Stimulated activated CD8-positive, alpha-beta memory T cell treated with anti-CD3 and anti-CD28 coated beads, Interleukin-15, amount 100 ng/mL, for 1 hour (primary cell): Measurements from ENCODE around the gene MYPN.
"Not testable (repeated sequence)": the region's sequence is repeated elsewhere in the genome, so short reads cannot be mapped to it uniquely, and the experiment has no call there.

Experiments used
- DNase-seq: peaks from one replicate; pipeline ENCODE4 v3.0.0-alpha.2; 2020; ENCODE audit warnings: low read depth

Gene MYPN

DNA sequence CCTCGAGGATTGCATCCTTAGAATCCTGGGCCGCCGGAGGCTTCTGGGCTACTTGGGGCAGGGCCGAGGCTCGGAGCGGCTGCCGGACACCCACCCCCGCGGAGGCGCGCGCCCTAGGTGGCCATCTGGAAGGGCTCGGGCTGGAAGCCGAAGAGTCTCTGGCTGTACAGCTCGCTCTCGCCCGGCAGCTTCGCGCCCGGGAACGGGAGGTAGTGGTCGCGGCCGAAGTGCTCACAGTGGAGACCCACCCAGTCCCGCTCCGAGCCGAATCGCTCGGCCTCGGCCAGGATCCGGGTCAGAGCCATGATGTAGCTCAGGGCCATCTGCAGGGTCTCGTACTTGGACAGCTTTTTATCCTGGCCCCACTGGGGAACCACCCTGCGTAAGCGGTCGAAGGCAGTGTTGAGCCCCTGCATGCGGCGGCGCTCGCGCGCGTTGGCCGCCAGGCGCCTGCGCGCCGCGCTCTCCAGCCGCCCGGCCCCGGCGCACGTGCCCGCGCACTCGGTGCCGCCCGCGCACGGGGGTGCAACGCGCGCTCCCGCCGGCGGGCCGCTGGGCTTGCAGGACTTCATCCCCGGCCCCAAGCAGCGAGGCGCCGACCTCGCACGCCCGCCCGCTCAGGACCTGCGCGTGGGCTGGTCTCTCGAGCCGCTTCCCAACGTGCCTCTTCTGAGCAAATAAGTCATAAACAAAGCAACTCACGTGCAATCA is 122.0 kb downstream of the MYPN start:
- DNase-seq = no peak

DNA sequence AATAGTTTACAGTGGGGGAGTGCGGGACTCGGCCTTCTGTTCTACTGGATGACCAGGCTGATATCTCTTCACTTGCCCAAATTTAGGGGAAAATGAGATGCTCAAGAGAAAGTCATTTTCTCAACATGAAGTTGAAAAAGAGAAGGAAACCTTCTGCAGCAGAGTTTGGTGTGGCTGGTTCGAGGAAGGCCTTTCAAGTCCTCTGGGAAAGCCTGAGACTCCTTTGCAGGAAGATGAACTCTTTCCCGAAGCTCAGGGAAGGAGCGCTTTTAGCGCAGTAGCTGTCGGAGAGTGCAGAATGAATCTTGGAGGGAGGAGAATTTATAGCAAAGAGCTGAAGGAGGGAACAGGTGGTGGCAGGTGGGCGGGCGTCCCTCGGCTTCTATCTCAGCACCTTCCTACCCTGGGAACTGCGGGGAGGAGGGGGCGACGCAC is 122.5 kb downstream of the MYPN start, which contains the start of gene ATOH7:
Gene ATOH7 (minus strand): TSS at position 297 of the 435 bp plus-strand sequence. CDS start 436 bp downstream, outside the sequence.
- no peak for DNase-seq

DNA sequence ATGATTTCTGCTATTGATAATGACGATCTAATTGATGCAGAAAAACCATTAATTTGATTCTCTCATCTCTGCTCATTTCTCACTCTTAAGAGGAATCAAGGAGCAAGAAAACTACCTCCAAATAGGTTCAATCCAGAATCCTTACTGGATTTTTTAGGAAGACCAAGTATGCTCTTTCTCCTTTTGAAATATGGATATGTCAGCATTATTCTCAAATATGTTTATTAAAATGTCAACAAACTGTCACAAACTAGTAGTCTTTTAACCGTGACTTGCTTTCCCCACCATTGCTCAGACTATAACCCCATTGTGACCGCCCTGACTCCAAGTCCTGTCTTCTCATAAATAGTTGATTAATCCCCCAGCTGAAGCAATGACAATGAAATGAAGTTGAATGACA is 123.8 kb downstream of the MYPN start:
- DNase-seq = no peak

DNA sequence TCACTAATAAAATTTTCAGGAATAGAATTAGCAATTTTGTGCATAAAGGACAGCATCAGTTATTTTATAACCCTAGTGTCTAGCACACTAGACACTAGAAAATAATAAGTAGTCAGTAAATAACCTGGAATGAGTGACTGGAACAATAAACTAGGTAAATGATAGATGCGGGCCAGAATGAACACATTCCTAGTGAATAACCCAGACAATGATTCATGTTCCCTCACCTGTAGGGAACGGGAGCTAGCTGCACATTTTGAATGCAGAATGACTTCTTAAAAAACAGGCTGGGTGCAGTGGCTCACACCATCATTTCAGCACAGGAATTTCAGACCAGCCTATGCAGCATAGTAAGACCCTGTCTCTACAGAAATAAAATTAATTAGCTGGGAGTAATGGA is 125.8 kb downstream of the MYPN start:
- no peak for DNase-seq

DNA sequence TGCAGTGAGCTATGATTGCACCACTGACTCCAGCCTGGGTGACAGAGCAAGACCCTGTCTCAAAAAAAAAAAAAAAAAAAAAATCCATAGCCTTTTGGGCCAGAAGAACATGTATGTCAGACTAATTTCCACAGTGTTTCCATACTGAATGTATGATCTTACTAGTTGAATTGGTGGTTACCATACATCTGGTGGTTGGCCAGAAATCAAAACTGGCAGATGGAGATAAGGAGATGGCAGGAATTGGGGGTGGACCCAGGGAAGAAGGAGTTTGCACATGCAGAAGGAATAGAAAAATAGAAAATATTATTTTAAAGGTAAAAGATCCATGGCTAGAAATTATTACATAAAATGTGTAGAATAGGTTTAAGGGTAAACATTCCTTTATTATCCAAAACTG is 126.3 kb downstream of the MYPN start:
- no peak for DNase-seq

DNA sequence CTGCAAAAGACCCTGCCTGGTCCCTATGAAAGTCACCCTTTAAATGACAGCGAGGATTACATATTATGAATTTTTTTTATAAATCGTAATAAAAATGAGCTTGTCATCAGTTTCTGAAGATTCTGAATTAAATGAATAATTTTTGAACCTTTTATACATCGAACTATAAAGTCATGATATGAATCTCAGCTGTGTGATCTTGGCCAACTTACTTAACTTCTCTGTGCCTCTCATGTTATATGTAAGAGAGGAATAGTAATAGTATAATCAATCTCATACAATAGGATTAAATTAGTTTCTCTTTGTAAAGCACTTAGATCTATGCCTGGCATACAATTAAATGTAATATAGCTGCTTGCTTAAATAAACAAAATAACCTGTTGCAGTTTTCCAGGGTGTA is 127.9 kb downstream of the MYPN start:
- no peak for DNase-seq

DNA sequence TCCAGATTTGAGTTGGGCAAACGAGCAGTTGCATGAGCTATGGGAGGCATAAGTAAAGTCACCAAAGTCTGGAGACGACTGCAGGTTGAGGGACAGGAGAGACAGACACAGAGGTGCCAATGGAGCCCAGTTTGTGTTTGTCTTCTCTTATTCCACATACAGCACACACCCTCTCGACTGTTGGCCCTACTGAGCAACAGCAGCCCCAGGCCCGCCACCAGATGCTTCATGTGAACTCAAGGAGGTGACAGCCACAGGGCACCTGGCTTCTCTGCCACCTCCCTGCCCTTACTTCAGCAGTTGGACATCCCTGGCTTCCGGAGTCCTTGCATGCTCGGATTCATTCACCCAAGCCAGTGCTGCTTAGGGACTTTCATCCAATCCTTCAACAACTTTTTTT is 129.1 kb downstream of the MYPN start:
- DNase-seq = no peak

DNA sequence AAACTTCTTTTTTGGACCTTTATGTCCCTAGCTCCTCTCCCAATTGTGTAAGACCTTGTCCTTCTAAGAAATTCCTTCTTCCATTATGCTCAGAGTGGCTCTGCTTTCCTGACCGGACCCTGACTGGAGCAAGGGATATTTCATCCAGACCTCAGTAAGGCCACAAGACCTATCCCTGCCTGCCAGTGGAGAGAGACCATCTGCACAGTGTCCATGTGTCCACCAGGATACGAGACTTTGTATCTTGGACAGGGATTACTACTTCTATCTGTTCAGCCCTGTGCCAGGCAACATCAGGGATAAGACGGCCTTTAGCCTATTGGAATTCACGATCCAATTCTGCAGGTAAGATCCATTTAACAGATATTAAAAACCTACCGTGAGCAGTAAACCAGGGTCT is 129.8 kb downstream of the MYPN start:
- no peak for DNase-seq

DNA sequence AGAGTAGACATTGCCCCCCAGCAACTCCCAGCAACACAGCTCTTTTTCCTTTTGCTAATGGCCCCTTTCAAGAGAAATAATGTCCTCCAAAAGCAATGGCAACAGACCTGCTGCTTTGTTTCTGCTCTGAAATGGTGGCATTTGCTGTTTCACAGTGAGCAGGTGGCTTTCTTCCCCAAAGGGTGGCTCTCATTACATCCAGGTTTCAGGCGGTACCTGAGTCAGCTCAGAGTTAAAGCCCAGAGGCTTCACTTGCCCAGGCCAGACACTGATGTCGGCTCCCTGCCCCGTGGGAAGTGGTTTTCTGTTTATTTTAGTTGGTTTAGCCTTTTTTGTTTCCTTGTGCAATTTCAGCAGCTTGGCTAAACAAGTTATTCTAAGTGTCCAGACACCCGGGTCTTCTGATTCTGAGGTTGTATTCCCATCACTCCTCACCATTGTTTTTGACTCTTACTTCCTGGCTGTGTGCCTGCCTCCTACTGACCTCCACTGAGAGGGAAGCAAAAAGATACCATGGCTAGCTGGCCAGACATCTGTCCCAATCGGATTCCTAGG is 130.4 kb downstream of the MYPN start:
- no peak for DNase-seq

DNA sequence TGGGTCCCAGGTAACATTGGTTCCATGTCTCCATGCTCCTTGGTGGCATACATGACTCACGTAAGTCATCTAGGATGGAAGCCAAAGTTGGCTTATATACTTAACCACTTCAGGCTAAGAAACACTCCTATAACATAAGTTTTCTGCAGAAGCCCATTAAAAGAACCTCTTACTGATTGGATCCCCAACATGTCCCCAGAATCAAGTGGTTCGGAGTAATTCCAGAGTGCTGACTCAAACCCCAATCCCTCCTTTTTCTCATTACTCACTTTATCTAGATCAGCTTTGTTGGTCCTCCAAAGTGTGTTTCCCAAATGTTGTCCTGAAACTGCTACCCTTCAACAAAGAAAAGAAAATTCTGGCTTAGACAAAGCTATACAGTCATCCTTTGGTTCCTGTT is 132.8 kb downstream of the MYPN start:
- no peak for DNase-seq

DNA sequence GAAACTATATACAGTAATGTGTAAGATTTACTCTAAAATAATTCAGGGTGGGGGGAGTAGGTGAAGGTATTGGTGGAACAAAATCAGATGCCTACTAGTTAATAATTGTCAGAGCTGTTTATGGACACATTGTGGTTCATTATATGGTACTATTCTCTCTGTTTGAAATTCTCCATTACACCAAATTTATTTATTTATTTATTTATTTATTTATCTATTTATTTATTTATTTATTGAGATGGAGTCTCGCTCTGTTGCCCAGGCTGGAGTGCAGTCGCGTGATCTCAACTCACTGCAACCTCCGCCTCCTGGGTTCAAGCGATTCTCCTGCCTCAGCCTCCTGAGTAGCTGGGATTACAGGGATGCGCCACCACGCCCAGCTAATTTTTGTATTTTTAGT is 137.1 kb downstream of the MYPN start:
- not testable (repeated sequence) for DNase-seq

DNA sequence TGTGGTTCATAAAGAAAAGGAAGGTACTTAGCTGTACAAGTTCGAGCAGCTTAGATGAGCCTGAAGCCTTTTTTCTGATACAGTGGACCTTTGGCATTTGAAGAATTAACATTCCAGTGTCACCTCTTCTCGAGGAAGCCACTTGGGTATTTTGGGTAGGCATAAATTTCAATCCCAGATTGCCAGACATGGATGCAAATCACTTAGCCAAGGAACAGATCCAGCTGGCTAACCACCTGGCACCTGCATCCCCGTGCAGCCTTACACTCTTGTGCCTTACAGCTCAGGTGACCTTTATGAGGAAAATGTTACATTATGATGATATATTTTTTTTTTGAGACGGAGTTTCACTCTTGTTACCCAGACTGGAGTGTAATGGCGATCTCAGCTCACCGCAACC is 138.6 kb downstream of the MYPN start:
- no peak for DNase-seq

DNA sequence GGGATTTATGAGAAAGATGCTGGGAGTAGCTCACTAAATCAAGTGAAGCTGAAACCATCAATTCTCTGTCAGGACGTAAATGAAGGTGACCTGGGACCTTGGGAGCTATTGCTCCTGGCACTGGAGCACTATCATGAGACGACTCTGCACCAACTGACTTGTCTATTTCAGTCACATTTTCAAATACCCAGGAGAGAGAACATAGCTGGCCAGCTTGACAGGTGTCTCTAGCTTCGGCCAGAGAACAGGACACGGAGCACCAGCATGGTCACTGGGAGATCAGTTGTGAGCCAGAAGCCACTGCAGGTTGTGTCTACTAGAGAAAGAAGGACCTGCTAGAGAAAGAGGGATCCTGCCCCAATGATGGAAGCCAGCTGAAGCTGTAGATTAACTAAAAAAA is 140.0 kb downstream of the MYPN start:
- DNase-seq = no peak

DNA sequence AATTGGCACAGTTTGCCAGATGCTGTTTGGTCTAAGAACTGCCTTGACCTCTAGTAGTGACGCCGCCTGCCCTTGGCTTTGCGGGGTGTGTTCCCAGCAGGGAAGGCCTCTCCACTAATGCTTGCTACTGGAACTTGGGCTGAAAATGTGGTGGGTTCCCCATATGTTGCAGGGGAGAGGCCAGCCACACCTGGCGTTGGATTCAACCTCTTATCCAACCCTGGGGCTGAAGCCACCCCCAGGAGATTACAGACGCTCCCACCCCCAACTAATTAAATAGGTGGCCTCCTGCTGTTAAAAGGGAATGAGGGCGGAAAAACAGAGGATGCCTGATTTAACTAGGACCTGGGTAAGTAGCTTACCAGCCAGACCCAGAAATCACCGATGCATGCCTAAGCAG is 141.9 kb downstream of the MYPN start:
- DNase-seq = no peak

DNA sequence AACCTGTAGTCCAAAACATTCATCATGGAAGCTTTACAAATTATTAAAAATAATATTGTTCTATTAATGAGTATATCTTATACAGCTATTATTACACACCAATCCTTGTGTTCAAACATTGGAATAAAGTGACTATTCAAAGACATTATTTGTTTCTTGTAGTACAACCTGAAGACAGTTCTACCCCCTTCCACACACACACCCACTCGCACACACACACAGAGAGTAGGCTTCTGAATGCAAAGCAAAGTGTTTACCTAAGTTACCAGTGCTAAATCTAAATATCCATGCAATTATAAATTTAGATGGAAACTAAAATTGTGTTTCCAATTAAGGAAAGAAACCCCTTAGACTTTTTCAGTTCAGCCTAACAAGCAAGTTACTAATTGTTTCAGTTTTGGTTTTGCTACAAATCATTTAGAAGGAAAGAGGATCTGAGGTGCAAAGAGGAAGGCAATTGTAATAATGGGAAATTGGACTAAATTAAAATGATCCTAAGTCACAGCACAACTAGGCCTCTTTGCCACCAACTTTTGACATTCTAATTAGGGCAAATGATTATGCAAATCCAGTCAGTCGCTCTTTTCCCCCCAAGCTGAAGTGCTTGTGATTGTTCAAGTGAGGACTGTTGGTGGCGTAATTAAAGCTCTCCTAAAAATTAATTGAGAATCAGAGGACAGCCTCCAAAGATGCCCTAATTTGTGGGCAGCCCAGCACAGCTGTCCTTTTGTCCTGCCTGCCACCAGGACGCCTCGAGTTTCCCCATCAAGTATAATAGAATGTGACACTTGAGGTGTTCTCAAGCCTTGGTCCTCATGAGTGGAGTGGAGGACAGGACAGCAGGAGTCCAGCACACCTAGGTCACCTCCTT is 142.6 kb downstream of the MYPN start:
- DNase-seq = no peak

DNA sequence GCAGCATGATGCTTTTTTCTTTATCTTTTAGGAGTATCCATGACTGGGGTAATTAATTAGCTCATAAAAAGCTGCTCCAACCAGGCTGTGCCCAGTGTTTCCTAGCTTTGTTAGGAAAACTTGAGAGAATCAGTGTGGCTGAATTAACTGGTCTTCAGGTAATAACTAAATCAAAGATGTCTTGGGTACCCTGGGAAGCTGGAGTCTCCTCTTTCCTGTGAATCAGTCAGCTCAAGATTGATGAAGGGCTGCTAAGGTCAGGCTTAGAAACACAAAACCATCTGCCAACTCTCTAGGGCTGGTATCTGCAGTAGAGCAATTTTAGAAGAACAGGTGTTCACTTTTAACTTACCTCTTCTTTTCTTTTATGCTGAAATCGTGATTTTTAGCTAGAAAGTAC is 144.1 kb downstream of the MYPN start:
- no peak for DNase-seq

DNA sequence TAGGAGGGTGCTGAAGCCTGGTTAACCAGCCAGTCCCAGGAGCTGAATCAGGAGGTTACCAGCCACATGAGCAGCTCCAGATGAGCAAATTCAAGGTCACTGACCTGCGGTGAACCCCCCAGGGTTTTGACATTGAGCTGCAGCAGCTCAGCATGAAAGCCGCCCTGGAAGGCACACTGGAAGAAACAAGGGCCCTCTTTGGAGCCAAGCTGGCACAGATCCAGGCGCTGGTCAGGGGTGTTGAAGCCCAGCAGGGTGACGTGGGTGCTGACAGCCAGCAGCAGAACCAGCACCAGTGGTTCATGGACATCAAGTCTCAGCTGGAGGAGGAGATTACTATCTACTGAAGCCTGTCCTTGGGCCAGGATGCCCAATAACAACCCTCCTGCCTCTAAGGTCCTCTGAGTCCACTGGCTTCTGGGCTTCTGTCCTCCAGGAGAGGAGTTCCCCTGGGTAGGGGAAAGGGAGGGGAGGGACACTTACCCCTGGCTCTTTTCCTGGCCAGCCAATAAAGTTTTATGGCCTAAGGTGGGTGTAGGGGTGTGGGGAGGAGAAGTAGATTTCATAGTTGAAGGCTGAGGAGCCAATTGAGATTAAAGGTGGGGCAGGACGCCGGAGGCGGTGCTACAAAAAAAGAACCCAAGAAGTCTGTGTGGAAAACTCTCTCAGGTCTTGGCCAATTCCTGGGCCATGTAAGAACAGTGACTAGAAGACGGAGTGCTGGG is 152.0 kb downstream of the MYPN start:
- no peak for DNase-seq
